ENCODE results near the gene ZCCHC9.
"Not testable (repeated sequence)": the region's sequence is repeated elsewhere in the genome, so short reads cannot be mapped to it uniquely, and the experiment has no call there.

ZCCHC9 gene, protein sequence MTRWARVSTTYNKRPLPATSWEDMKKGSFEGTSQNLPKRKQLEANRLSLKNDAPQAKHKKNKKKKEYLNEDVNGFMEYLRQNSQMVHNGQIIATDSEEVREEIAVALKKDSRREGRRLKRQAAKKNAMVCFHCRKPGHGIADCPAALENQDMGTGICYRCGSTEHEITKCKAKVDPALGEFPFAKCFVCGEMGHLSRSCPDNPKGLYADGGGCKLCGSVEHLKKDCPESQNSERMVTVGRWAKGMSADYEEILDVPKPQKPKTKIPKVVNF

DNA sequence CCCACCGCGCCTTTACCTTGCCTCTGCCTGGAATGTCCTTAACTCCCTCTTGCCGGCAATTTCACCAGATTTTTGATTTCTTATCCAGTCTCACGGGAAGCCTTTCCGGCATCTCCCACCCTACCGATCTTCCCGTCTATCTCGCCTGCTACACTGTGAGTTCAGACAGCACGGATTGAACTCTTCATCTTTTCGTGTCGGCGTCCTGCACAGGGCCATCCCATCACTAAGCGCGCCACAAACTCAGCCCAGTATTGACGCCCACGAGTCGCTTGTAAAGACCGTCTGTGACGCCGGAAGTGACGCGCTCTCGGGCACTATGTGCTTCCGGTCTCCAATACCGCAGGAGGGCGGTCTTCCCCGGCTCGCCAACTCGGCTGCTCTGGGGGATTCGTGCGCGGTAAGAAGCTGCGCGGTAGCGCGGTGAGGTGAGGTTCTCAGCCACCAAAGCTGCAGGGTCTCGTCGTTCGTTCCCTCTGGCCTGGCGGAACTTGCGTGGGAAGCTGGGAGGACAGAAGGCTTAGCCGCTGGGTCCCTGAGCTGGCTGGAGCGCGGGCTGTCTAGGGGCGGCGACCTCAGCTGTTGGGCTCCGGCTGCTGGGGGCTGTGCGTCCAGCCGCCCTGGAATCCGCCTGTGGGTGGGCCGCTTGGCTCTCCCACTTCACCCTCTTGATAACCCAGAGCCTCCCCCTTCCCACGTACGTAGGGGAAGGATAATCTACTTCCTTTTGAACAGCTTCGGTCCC, at the start of gene ZCCHC9:
Gene ZCCHC9 (plus strand): TSS at position 317 of the 745 bp plus-strand sequence. CDS start 3,171 bp downstream, outside the sequence.
- peak; percentile 94 for DNase-seq (ENCODE audit: low spot score)

DNA sequence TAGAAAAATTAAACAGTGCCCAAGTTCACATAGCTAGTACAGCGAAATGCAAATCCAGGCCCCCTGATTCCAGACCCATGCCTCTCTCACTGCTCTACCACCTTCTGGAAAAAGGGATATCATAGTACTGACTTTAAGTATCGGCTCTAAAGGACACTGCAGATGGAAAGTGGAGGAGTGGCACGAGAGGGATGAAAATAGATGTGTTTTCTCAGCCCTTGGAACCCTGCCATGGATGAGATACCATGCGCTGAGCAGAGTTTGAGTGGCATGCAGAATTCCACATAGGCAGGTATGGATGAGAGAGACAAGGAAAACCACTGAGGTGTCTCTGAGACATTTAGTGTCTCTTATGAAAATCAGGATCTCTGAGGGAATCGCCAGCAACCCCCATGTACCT, 49.5 kb upstream of the ZCCHC9 start:
- no peak for DNase-seq (ENCODE audit: low spot score)

DNA sequence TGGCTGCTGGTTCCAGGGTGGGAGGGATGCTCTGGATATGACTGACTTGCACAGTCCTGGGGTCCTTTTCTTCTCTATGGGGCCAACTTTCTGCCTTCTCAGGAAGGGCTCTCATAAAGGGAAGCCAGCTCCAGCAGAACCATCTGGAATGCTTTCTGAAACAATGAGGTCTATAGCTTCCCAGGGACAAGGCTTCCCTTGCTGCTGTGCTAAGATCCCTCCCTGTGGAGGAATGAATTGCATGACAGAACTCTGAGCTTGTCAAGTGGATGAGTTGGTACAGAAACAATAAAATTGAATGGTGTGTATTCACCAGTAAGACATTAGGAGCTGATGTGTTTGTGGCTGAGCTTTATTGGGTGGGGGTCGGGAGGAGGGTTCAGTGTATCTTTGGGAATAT, 48.5 kb upstream of the ZCCHC9 start:
- DNase-seq (ENCODE audit: low spot score), result no peak

DNA sequence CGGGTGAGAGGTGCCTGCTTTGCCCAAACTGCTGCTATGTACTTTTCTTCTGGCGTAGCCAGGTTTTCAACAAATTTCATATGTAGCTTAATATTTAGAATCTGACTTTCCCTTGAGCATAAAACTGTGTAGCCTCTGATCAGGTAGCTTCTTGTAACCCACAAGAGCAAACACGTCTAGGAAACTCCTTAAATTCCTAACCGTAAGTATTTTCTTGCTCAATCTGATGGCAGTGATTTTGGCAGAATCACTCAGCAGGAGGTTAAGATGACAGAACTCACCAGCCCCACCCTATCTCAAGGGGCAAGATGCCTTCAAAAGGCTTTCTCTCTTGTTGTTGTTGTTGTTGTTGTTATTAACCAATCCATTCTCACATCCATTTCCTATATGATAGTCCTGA, 47.5 kb upstream of the ZCCHC9 start:
- no peak for DNase-seq (ENCODE audit: low spot score)

DNA sequence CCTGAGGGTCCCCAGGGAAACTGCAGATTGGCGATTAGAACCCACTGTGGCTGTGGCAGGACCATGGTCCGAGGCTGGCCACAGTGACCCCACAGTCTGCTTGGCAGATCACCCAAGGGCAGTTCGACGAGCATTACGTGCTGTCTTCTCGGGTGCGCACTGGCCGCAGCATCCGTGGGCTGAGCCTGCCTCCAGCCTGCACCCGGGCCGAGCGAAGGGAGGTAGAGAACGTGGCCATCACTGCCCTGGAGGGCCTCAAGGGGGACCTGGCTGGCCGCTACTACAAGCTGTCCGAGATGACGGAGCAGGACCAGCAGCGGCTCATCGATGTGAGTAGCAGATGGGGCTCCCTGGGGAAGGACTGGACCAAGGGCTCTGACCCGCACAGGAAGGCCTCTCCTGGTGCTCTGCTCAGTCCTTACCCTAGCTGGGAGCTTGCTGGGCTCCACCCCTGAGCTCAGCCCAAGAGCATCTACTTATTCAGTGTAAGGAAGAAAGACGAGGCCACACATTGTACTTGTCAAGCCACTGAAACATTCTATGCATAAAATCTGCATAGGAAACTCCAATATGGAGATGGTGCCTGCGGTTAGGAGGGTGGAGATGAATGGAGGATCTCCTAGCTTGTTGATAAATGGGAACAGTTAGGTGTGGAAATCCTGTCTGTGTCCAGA, 46.4 kb upstream of the ZCCHC9 start:
- no peak for DNase-seq (ENCODE audit: low spot score)

DNA sequence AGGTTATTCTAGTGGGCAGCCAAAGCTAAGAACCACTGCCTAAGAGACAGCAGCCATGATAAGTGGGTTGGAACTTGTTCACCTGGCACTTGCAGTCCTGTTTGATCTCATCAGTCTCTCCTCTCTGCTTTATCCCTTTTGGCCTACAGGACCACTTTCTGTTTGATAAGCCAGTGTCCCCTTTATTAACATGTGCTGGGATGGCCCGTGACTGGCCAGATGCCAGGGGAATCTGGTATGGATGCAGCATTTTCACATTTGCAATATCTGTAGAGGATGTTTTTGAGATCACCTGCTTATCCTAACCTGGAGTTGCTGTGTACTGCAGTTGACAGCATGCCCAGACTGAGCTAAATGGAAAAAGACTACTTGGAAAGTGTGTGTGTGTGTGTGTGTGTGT, 44.6 kb upstream of the ZCCHC9 start:
- DNase-seq (ENCODE audit: low spot score), result no peak

DNA sequence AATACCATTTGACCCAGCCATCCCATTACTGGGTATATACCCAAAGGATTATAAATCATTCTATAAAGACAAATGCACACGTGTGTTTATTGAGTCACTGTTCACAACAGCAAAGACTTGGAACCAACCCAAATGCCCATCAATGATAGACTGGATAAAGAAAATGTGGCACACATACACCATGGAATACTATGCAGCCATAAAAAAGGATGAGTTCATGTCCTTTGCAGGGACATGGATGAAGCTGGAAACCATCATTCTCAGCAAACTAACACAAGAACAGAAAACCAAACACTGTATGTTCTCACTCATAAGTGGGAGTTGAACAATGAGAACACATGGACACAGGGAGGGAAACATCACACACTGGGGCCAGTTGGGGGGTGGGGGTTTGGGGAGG, 38.6 kb upstream of the ZCCHC9 start:
- DNase-seq (ENCODE audit: low spot score), result not testable (repeated sequence)

DNA sequence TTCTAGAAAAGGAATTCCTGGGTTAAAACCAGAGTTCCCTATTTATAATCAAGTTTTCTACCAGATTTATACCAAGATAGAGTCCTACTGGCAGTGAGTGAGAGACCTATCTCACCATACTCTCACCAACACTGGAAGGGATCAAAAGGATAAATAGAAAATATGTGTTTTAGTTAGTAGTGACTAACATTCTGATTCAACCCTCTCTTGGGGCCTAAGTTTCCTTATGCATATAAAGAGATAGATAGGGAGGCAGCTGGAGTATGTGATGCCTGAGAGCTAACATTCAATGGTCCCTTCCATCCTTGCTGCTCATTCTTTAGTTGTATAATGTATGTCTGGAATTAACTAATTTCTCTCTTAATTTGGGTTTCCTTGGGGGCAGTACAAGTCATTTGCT, 36.3 kb upstream of the ZCCHC9 start:
- no peak for DNase-seq (ENCODE audit: low spot score)

DNA sequence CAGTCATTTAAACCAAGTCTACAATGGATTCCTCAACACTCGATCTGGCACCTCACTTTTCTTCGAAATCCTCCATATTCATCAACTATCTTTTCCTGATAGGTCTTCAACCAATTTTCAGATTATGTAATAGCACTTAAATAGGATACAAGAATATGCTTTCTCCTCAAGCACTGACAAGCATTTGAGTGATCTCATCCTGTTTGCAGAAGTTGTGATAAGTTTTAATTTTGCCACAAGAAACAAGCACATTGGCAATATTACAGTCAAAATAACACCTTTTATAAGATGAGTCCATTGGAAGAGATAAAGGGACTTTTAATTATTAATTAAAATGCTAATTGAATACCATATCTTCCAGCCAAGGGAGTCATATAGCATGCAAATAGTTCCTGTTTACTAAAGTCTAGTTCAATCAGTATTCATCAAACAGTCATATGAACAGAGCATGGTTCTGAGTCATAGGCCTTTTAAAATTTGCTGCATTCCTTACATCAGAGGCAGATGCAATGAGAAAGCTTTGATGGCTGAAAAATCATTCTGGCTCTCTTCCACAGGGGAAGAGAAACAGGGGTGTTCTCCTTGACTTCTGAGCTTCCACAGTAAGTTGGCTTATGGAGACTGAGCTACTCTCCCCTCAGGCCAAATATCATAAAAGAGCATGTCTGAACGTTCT, 32.7 kb upstream of the ZCCHC9 start:
- peak; percentile 74 for DNase-seq (ENCODE audit: low spot score)

DNA sequence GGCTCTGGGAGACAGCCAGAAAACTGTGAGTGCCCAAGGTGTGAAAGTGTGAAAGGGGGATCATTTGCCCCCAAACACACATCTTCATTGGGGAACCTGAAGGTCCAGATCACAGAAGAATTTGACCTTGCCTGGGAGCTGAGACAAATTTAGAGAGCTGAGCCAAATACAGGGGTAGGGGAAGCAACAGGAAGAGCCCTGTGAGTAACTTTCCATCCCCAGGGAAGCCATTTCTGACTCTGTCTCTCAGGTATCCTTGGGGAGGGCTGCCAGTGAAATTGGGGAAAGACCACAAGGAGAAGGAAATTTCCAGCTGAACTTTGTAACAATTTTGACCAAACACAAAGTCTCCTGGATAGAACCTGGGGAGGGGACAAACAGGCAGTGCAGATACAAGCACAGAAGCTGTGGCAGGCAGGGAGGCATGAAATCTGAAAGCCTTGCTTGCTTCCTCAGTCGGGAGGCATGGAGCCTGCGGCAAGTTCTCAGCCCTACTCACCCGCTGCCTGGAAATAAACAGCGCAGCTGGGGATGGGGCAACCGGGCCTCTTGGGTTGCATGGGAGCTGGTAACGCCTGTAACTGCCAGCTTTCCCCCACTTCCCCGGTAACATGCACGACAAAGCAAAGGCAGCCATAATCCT, 31.5 kb upstream of the ZCCHC9 start:
- DNase-seq (ENCODE audit: low spot score), result no peak

DNA sequence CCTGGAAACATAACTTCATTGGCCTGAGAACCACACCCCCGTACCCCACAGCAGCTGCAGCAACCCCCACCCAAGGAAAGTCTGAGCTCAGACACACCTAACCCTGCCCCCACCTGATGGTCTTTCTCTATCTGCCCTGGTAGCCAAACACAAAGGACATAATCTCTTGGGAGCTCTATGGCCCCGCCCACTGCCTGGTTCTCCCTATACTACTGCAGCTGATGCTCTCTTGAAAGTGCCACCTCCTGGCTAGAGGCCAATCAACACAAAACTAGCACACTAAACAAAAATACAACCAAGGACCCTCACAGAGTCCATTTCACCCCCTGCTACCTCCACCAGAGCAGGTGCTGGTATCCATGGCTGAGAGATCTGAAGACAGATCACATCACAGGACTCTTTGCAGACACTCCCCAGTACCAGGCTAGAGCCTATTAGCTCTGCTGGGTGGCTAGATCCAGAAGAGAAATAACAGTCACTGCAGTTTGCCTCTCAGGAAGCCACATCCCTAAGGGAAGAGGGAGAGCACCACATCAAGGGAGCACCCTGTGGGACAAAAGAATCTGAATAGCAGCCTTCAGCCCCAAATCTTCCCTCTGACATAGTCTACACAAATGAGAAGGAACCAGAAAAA, 30.9 kb upstream of the ZCCHC9 start:
- DNase-seq (ENCODE audit: low spot score), result not testable (repeated sequence)

DNA sequence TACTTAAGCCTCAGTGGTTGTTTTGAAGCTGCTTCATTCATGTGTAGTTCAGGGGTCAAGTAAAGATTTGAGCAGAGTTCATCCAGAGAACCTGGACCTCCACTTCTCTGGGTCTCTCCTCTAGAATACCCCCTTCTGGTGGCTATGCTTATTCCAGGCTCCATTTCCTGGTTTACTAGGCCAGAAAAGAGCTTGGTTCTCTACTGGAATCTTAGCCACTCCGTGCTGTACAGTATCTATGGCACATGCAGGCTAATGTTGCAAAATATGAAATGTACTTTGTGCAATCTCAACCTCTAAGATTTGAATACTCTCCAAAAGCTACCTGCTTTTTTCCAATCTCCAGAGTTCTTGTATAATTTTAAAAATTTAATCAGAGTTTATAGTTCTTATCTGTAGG, 17.4 kb upstream of the ZCCHC9 start:
- no peak for DNase-seq (ENCODE audit: low spot score)

DNA sequence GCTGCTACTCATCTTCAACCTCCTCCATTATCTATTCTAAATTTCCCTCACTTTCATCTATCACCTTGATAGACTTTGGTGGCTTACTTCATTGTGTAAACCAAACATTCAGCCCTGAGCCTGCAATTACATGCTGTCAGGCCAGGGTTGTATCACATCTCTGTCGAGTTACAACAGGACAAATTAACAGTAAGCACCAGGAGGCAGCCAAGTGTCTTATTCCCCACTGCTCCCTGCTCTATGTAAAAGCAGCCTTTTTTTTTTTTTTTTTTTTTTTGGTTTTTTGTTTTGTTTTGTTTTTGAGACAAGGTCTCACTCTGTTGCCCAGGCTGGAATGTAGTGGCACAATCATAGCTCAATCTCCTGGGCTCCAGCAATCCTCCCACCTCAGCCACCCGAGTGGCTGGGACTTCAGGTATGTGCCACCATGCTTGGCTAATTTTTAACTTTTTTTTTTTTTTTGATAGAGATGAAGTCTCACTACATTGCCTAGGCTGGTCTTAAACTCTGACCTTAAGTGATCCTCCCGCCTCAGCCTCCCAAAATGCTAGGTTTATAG, 15.2 kb upstream of the ZCCHC9 start:
- no peak for DNase-seq (ENCODE audit: low spot score)

DNA sequence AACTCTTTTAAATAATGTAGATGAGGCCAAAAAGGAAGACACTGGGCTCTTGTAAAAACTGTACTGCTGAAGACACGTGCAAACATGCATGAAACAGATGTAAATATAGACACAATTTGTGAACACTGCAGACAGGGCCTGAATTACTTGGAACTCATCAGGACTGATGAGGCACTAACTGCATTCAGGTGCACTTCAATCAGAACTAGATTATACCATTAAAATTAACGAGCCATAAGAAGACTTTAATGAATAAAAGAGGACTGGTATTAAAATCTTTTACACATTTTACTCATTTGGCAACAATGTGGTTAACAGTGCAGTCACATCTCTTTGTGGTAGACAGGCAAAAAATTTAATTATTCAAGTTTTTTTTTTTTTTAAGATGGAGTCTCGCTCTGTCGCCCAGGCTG, 13.4 kb upstream of the ZCCHC9 start:
- DNase-seq (ENCODE audit: low spot score), result no peak

DNA sequence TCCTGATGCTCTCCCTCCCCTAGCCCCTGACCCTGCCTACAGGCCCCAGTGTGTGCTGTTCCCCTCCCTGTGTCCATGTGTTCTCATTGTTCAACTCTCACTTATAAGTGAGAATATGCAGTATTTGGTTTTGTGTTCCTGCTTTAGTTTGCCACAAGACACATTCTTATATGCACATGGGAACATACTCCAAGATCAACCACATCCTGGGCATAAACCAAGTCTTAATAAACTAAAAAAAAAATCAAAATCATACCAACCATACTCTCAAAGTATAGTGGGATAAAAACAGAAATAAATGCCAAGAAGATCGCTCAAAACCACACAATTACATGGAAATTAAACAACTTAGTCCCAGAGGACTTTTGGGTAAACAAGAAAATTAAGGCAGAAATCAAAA, 11.2 kb upstream of the ZCCHC9 start:
- no peak for DNase-seq (ENCODE audit: low spot score)

DNA sequence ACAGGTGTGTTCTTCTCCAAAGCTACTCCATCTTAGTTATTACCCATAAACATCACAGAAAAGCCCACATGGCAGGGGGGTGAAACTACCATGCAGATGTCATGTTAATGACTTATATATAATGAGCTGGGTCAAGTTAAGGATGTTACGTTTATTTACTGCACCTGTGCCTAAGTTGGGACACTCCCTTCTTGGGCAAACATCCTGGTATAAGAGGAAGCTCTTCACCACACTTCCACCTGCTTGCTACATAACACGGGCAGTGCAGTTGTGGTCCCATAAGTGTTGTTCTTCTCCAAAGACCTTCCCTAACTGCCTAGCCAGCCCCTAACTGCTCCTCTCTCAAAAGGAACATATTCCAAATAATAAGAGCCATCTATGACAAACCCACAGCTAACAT, 9.3 kb upstream of the ZCCHC9 start:
- no peak for DNase-seq (ENCODE audit: low spot score)

DNA sequence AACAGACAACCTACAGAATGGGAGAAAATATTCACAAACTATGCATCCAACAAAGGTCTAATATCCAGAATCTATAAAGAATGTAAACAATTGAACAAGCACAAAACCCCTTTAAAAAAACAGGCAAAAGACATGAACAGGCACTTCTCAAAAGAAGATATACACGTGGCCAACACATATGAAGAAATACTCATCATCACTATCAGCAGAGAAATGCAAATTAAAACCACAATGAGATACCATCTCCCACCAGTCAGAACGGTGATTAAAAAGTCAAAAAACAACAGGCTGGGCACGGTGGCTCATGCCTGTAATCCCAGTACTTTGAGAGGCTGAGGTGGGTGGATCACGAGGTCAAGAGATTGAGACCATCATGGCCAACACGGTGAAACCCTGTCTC, 7.4 kb upstream of the ZCCHC9 start:
- DNase-seq (ENCODE audit: low spot score), result not testable (repeated sequence)

DNA sequence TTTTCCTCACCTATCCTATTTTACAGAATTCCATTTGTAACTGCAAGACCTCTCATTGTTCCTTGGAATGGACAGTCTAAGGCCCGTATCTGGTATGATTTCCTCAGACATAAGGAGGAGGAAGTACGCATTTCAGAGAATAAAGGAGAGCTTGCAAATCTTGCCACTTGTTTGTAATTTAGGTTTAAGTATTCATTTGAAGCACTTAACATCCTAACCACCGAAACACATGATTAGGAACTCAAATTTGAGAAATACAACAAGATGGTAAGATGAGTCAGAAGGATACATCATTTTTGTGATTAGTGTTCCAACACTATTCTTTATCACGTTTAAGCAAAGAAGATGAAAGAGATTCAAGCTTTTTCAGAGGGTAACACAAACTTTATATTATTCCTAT, 3.9 kb upstream of the ZCCHC9 start:
- no peak for DNase-seq (ENCODE audit: low spot score)

DNA sequence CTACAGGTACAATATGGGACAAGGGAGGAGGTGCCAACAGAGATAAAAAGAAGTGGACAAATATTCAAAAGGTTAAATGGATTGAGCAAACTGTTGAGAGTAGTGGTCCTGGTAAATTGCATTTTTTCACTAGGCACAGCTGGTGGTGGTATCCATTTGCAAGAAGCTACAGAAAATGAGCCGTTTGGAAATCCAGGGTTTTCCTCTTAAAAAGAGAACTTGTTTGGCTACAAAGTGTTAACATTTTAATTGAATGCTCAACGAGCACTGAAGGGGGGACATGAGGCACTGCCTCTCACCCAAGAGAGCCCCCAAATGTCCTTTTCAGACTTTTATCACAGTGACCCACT, 491 bp upstream of the ZCCHC9 start:
- no peak for DNase-seq (ENCODE audit: low spot score)

DNA sequence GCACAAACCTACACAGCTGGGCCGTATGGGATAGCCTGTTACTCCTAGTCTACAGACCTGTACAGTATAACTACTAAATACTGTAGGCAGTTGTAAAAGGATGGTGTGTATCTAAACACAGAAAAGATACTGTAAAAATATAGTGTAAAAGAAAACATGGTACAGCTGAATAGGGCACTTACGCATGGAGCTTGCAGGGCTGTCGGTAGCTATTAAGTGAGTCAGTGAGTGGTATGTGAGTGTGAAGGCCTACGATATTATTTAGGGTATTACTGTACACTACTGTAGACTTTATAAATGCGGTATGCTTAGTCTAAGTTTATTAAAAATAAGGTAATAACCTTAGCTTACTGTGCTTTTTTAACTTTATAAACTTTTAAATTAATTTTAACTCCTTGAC, 1.2 kb downstream of the ZCCHC9 start:
- DNase-seq (ENCODE audit: low spot score), result no peak

DNA sequence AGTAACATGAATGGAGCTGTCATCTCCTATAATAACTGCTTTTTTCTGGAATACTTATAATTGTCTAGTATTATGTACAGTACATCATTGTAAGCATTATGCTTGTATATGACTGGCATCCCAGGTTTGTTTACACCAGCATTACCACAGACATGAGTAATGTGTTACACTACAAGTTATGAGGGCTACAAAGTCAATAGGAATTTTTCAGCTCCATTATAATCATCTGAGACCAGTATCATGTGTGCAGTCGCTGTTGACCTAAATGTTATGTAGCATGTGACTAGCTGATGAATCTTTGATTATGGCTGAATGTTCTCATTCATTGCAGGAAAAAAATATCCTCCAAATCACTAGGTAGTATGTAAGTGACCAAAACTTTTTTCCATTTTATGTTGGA, 2.2 kb downstream of the ZCCHC9 start:
- DNase-seq (ENCODE audit: low spot score), result peak; percentile 9

All from AG20443 (cell line).